ENCODE results near the gene CCS.
"Not testable (repeated sequence)": the region's sequence is repeated elsewhere in the genome, so short reads cannot be mapped to it uniquely, and the experiment has no call there.

CCS gene

DNA sequence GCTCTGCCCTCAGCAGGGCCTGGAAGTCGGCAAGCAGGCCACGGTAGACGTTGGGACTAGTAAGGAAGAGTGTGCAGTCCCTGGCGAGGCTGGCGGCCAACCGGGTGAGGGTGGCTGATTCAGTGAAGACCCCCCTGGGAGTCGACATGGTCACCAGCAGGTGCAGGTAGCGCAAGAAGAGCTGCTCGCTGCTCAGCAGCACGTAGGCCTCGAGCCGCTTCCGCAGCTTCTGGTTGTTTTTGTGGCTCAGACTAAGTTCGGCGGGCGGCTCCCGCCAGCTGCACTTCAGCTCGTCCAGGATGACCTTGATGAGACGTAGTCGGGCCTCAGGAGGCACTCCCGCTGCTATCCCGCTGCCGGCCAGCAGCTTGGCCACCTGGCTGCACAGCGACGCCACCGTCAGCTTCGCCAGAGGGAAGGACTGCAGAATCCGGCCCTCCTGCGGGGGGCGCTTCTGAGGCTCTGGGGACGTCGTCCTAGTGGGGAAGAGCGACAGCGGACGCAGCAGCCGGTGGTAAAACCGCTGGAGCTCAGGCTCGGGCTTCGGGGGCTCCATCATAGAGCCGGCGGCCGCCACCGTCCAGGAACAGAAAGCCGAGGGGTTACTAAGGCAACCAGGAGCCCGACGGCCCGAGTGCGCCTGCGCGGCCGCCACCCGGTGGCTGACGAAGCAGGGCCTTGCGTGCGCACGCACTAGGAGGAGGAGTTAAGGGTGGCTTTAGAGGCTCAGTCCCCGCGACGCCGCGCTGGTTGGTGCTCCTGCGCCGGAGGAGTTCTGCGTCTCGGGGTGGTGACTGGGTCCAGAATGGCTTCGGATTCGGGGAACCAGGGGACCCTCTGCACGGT, at the start of gene CCS, which contains the start of gene CCDC87:
TSS of gene CCS (plus strand) at position 729 of the 846 bp plus-strand sequence. CDS start at position 806, 77 bp downstream.
TSS of gene CCDC87 (minus strand) at position 607 of the 846 bp plus-strand sequence. CDS start at position 559, 48 bp downstream.
- DNase-seq (ENCODE audit: low spot score), result peak; percentile 100

DNA sequence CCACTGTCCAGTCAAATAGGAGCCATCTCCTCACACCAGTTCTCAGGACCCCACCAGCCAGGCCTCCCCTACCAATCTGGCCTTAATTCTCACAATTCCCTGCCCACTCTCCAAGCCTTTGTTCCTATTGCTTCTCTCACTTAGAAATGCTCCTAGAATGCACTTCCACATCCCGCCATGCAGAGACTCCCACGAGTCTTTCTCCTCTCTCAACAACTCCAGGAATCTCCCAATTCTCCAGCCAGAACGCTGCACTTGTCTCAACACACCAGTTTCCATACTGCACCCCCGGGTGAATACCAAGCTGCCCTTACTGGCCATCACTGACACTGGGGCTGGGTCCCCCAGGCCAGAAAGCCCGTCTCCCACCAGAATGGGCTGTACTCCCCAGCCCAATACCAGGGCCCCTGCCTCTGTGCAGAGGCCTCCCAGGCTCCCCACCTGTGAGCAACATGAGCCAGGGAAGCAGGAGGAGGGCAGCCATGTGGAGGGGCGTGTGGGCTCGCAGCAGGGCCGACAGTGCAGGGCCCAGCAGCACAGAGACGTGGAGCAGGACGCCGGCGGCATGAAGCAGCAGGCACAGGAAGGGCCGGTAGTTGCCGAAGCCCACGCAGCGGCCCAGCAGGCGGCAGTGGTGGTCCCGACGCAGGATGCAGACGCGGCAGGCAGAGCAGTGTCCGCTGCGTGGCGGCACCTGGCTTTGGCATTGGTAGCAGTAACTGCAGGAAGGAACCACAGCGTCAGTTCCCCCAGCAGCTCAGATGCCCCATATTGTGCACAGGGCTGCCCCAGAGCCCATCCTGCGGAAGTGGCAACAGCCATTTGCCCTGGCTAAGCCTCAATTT, 49.5 kb upstream of the CCS start:
- DNase-seq (ENCODE audit: low spot score), result peak; percentile 72

DNA sequence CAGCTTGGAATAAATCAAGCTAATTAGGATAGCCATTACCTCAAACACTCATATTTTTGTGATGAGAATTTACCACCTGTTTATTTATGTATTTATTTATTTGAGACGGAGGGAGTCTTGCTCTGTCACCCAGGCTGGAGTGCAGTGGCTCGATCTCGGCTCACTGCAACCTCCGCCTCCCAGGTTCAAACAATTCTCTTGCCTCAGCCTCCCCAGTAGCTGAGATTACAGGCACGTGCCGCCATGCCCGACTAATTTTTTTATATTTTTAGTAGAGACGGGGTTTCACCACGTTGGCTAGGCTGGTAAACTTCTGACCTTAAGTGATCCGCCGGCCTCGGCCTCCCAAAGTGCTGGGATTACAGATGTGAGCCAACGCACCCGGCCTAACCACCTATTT, 48.0 kb upstream of the CCS start:
- not testable (repeated sequence) for DNase-seq (ENCODE audit: low spot score)

DNA sequence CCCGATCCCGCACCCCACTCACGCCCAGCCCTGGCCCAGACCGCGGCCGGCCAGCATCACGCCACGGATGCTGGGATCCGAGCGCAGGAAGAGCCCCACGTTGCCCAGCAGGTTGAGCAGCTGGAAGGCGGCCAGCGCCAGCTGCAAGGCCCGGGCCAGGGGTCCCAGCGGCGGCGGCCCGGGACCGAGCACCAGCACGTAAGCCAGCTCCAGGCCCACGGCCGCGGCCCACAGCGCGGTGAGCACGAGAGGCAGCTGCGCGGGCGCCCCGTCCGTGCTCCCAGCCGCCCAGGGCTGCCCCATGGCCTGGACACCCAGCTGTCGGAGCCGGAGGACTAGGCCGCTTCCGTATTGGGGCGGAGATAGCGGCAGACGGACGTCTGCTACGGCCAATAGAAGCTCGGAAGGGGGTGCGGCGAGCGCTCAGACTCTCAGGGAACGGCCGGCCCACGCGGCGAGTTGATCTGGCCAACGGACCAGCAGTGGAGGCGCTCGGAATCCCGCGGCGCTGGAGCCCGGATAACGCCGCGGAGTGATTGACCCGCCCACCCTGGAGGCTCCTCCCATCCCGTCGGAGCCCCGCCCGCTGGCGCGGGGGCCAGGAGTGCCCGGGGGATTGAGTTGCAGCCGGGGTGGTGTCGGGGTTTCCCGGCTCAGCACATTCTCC, 47.2 kb upstream of the CCS start, which contains the start of gene ZDHHC24:
TSS of gene ZDHHC24 (minus strand) at position 348 of the 667 bp plus-strand sequence. CDS start at position 303, 45 bp downstream.
- peak; percentile 99 for DNase-seq (ENCODE audit: low spot score)

DNA sequence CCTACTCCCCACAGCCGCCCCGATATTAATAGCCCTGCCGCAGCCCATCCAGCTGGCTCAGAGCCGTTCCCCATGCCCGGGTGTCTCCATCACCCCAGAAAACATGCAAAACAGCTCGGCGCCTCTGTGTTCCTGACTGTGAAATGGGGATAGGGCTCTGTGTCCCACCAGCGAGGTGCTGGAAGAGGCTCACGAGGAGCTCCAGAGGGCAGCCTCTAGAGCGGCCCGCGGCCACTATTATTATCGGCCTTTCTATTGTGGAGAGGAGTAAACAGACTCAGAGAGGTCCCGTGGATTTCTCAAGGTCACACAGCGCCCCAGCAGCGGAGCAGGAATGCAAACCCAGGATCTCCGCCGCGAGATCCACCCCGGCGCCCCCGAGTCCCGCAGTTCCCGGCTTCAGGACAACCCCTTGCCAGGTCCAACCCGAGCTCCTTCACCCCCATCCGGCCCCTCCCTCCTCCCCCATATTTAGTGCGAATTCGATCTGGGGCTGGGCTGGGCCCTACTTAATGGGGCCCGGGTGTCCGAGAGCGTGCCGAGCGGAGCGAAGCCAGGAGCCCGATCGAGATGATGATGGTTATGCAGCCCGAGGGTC, 46.5 kb upstream of the CCS start, which contains the start of gene ACTN3:
TSS of gene ACTN3 (plus strand) at position 536 of the 598 bp plus-strand sequence. CDS start at position 571, 35 bp downstream.
- peak; percentile 39 for DNase-seq (ENCODE audit: low spot score)

- DNase-seq (ENCODE audit: low spot score), result no peak
Observed at GRCh38 chr11:66546966-66547661, 45.9 kb upstream of the CCS start.

DNA sequence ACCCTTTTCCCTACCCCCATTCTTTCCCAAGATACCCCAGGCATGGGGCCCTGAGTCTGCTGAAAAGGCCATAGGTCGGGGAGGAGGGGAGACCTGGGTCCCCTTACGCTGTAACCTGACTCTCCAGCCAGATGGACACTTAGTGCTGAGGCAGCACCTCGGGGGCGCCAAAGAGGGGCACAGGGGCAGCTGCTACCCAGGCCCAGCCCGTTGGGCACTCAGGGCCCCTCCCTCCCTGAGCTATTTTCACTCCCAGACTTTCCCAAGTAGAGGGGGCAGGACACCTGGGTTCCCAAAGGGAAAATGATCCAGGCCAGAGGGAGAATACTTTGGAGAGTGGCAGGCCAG, 45.3 kb upstream of the CCS start:
- no peak for DNase-seq (ENCODE audit: low spot score)

GRCh38 chr11:66548041-66548440, 44.9 kb upstream of the CCS start:
- no peak for DNase-seq (ENCODE audit: low spot score)

GRCh38 chr11:66548774-66549630, 44.0 kb upstream of the CCS start:
- DNase-seq (ENCODE audit: low spot score), result no peak

DNA sequence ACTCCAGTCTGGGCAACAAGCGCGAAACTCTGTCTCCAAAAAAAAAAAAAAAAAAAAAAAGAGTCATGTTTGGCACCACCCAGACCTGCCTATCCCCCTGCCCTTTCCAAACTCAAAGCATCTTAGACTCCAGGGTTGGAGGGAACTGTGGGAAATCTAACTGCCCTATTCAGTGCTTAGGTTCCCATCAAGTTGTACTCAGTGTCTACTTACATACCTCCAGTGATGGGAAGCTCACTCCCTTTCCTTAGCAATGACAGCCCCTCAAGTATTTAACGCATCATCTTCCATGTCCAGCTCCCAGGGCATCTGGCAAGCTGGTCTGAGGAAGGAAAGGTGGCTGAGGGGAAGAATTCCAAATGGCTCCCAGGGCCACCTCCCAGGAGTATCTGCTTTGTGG, 43.3 kb upstream of the CCS start:
- DNase-seq (ENCODE audit: low spot score), result no peak

GRCh38 chr11:66550887-66551286, 42.1 kb upstream of the CCS start:
- DNase-seq (ENCODE audit: low spot score), result no peak

GRCh38 chr11:66554602-66555001, 38.4 kb upstream of the CCS start:
- DNase-seq (ENCODE audit: low spot score), result no peak

DNA sequence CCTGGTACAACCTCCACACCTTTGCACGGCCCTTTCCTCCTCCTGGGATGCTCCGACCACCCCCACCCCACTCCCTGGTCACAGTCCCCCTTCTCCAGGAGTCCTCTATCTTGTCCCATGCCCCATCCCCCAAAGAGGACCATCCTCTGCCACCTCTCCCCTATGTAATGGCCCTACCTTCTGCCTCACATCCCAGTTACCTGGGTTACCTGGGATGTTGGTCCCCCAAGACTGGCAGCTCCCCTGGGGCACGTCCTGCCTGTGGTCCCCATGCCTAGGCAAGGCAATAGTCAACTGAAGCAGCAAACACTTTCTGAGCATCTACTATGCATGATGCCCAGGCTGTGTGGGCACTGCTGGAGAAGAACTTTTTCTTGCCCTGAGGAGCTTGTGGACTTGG, 37.6 kb upstream of the CCS start:
- no peak for DNase-seq (ENCODE audit: low spot score)

DNA sequence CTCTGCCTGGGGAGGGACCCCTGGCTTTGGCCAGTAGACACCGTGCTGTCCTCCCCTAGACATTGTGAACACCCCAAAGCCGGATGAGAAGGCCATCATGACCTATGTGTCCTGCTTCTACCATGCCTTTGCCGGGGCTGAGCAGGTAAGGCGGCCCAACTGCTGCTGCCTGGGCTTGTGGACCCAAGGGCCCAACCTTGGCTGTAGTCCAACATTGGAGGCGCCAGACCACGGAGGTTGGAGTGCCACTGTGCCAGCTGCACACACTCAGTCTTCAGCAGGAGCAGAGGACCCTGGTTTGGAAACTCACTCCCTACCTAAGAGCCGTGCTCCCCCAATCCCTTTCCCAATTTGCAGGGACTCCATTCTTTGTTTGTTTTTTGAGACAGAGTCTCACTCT, 36.9 kb upstream of the CCS start:
- no peak for DNase-seq (ENCODE audit: low spot score)

- DNase-seq (ENCODE audit: low spot score), result no peak
Observed at GRCh38 chr11:66557733-66558326, 35.2 kb upstream of the CCS start.

GRCh38 chr11:66559142-66559865, 33.7 kb upstream of the CCS start:
- peak; percentile 47 for DNase-seq (ENCODE audit: low spot score)

- DNase-seq (ENCODE audit: low spot score), result no peak
Observed at GRCh38 chr11:66559866-66560676, 32.9 kb upstream of the CCS start.
